Adrenal gland (tissue), 5 donors: ENCODE measurements around the gene CDK11A.

Source experiments
- CTCF ChIP-seq, 6 experiments: fragments of 450-650 bp in 4 of 6; fragments of 200-600 bp in 2 of 6; sonication (generic) in 1 of 6; IDR thresholded peaks; 1 replicate in 5 of 6; 2 replicates in 1 of 6; pipeline versions ENCODE4 v1.5.1 to v1.8.0; 2016 to 2021; ENCODE audit warnings: antibody characterized with exemption in 6 of 6, mild to moderate bottlenecking in 2 of 6, moderate library complexity in 1 of 6
- POLR2A ChIP-seq, 2 donors: fragments of 450-650 bp; IDR thresholded peaks; one replicate each; pipeline ENCODE4 v1.6.1; 2017; ENCODE audit warnings: antibody characterized with exemption in 2 of 2, mild to moderate bottlenecking in 2 of 2, moderate library complexity in 1 of 2
- donor health status: DM: no; HTN: no; CAD: no.

GRCh38 chr1:1761504-1762376, 37.6 kb upstream of the CDK11A start:
- no peak for TF ChIP-seq CTCF (IDR thresholded peaks at IDR 0.05)
- no peak for TF ChIP-seq POLR2A (IDR thresholded peaks at IDR 0.05)
